Smooth muscle cell of the brain vasculature (primary cell): Measurements from ENCODE around the gene RAB20.
"Not testable (repeated sequence)": the region's sequence is repeated elsewhere in the genome, so short reads cannot be mapped to it uniquely, and the experiment has no call there.

ENCODE experiments used
- DNase-seq: peaks from one replicate; pipeline ENCODE4 v3.0.0-alpha.2; 2012; ENCODE audit warnings: low read depth, low spot score

RAB20 gene

GRCh38 chr13:110554946-110555345, 6.6 kb downstream of the RAB20 start:
- no peak for DNase-seq

GRCh38 chr13:110554227-110554836, 7.2 kb downstream of the RAB20 start:
- no peak for DNase-seq

GRCh38 chr13:110553417-110553816, 8.1 kb downstream of the RAB20 start:
- no peak for DNase-seq

- DNase-seq, result no peak
Measured at GRCh38 chr13:110552767-110553166, 8.8 kb downstream of the RAB20 start.

GRCh38 chr13:110551284-110551683, 10.2 kb downstream of the RAB20 start:
- no peak for DNase-seq

- no peak for DNase-seq
Measured at GRCh38 chr13:110549795-110550160, 11.7 kb downstream of the RAB20 start.

- DNase-seq, result no peak
Measured at GRCh38 chr13:110548891-110549794, 12.4 kb downstream of the RAB20 start.

GRCh38 chr13:110546926-110547325, 14.6 kb downstream of the RAB20 start:
- peak; percentile 92 for DNase-seq

- no peak for DNase-seq
Measured at GRCh38 chr13:110546378-110546777, 15.1 kb downstream of the RAB20 start.

- DNase-seq, result no peak
Measured at GRCh38 chr13:110542169-110542796, 19.2 kb downstream of the RAB20 start.

- no peak for DNase-seq
Measured at GRCh38 chr13:110541526-110541920, 20.0 kb downstream of the RAB20 start.

GRCh38 chr13:110540871-110541525, 20.5 kb downstream of the RAB20 start:
- DNase-seq, result no peak

- DNase-seq, result no peak
Measured at GRCh38 chr13:110539894-110540293, 21.6 kb downstream of the RAB20 start.

GRCh38 chr13:110538632-110539031, 22.9 kb downstream of the RAB20 start:
- no peak for DNase-seq

GRCh38 chr13:110536006-110536693, 25.4 kb downstream of the RAB20 start:
- no peak for DNase-seq

GRCh38 chr13:110535526-110535925, 26.0 kb downstream of the RAB20 start:
- DNase-seq, result no peak

- no peak for DNase-seq
Measured at GRCh38 chr13:110533771-110534670, 27.5 kb downstream of the RAB20 start.

- not testable (repeated sequence) for DNase-seq
Measured at GRCh38 chr13:110532258-110532657, 29.3 kb downstream of the RAB20 start.

- no peak for DNase-seq
Measured at GRCh38 chr13:110531671-110532083, 29.8 kb downstream of the RAB20 start.

- DNase-seq, result no peak
Measured at GRCh38 chr13:110531100-110531499, 30.4 kb downstream of the RAB20 start.
